Measurements from ENCODE around the gene GATA6. TPM values are rescaled to one million over a fixed set of nuclear protein-coding genes. Genes with fewer than 3 reads are reported as not detected.
A peak's percentile ranks its signal among the peaks of the same experiment; 100 is the strongest.

Gene GATA6
- total and polyA plus RNA-seq, 2 of the 13 experiments (the other 11 are each of a cell fraction or from before 2014, with no cell fraction given): 0.84 to 3.2 TPM

DNA sequence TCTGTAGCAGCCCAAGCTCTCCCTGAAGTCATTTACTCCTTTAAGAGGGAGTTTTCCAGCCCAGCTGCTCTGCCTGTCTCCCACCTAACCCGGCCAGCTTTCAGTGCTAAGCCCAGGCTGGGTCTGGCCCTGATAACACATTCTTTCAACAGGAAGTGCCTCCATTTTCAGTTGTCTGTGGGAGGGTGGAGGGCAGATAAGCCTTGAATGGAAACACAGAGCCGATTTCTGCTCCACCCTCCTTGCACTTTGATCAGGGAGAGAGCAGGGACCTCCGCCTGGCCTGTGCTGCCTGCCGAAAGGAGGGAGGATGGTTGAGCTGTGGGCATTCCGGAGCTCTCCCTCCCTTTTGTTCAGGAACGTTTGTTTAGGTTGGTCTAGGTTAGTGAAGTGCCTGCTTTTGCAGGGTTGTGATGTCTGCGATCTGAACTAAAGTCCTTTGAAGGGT, 24.8 kb downstream of the GATA6 start (continued):
- TF ChIP-seq ZNF253 (CRISPR knock-in tag; IDR thresholded peaks at IDR 0.05; ENCODE audit: borderline replicate concordance) (no peak), SPEN (CRISPR knock-in tag; IDR thresholded peaks at IDR 0.05; ENCODE audit: low read depth) (no peak), ZNF232 (CRISPR knock-in tag; IDR thresholded peaks at IDR 0.05; ENCODE audit: borderline replicate concordance) (no peak), SOX5 (CRISPR knock-in tag; IDR thresholded peaks at IDR 0.05; ENCODE audit: borderline replicate concordance) (peak; percentile 78; the same call in 1 of the 2 replicates), SALL2 (CRISPR knock-in tag; IDR thresholded peaks at IDR 0.05) (0 out of 2 replicates have a peak, but pooled peaks have one; percentile 12), CEBPB (IDR thresholded peaks at IDR 0.05; ENCODE audit: borderline replicate concordance, low read depth, low read length) (no peak), KDM5B (CRISPR knock-in tag; IDR thresholded peaks at IDR 0.05; ENCODE audit: borderline replicate concordance) (0 out of 2 replicates have a peak, but pooled peaks have one; percentile 20), ZNF549 (CRISPR knock-in tag; IDR thresholded peaks at IDR 0.05) (no peak), KMT2B (CRISPR knock-in tag; IDR thresholded peaks at IDR 0.05) (peak; percentile 53; the same call in 1 of the 2 replicates), NONO (IDR thresholded peaks at IDR 0.05) (no peak), NONO (CRISPR knock-in tag; conservative IDR thresholded peaks at IDR 0.05) (0 out of 2 replicates have a peak, but pooled peaks have one; percentile 43), ZBTB1 (CRISPR knock-in tag; IDR thresholded peaks at IDR 0.05; ENCODE audit: borderline replicate concordance) (no peak), ZNF225 (CRISPR knock-in tag; IDR thresholded peaks at IDR 0.05) (no peak), RNF2 (conservative IDR thresholded peaks at IDR 0.05; ENCODE audit: low read depth) (no peak), NR2F6 (IDR thresholded peaks at IDR 0.05) (no peak), NR2F6 (CRISPR knock-in tag; IDR thresholded peaks at IDR 0.05) (peak; percentile 13; the same call in 1 of the 2 replicates), ZBTB38 (CRISPR knock-in tag; IDR thresholded peaks at IDR 0.05) (peak; percentile 48; the same call in 1 of the 2 replicates), SYNCRIP (IDR thresholded peaks at IDR 0.05; ENCODE audit: insufficient read depth, low read depth, low read length) (no peak)
- TF ChIP-seq, protein P1, sequence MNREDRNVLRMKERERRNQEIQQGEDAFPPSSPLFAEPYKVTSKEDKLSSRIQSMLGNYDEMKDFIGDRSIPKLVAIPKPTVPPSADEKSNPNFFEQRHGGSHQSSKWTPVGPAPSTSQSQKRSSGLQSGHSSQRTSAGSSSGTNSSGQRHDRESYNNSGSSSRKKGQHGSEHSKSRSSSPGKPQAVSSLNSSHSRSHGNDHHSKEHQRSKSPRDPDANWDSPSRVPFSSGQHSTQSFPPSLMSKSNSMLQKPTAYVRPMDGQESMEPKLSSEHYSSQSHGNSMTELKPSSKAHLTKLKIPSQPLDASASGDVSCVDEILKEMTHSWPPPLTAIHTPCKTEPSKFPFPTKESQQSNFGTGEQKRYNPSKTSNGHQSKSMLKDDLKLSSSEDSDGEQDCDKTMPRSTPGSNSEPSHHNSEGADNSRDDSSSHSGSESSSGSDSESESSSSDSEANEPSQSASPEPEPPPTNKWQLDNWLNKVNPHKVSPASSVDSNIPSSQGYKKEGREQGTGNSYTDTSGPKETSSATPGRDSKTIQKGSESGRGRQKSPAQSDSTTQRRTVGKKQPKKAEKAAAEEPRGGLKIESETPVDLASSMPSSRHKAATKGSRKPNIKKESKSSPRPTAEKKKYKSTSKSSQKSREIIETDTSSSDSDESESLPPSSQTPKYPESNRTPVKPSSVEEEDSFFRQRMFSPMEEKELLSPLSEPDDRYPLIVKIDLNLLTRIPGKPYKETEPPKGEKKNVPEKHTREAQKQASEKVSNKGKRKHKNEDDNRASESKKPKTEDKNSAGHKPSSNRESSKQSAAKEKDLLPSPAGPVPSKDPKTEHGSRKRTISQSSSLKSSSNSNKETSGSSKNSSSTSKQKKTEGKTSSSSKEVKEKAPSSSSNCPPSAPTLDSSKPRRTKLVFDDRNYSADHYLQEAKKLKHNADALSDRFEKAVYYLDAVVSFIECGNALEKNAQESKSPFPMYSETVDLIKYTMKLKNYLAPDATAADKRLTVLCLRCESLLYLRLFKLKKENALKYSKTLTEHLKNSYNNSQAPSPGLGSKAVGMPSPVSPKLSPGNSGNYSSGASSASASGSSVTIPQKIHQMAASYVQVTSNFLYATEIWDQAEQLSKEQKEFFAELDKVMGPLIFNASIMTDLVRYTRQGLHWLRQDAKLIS (CRISPR knock-in tag; IDR thresholded peaks at IDR 0.05): no peak
- TF ChIP-seq, protein P2, sequence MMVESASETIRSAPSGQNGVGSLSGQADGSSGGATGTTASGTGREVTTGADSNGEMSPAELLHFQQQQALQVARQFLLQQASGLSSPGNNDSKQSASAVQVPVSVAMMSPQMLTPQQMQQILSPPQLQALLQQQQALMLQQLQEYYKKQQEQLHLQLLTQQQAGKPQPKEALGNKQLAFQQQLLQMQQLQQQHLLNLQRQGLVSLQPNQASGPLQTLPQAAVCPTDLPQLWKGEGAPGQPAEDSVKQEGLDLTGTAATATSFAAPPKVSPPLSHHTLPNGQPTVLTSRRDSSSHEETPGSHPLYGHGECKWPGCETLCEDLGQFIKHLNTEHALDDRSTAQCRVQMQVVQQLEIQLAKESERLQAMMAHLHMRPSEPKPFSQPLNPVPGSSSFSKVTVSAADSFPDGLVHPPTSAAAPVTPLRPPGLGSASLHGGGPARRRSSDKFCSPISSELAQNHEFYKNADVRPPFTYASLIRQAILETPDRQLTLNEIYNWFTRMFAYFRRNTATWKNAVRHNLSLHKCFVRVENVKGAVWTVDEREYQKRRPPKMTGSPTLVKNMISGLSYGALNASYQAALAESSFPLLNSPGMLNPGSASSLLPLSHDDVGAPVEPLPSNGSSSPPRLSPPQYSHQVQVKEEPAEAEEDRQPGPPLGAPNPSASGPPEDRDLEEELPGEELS (CRISPR knock-in tag; IDR thresholded peaks at IDR 0.05): peak; percentile 80
- TF ChIP-seq, protein P3, sequence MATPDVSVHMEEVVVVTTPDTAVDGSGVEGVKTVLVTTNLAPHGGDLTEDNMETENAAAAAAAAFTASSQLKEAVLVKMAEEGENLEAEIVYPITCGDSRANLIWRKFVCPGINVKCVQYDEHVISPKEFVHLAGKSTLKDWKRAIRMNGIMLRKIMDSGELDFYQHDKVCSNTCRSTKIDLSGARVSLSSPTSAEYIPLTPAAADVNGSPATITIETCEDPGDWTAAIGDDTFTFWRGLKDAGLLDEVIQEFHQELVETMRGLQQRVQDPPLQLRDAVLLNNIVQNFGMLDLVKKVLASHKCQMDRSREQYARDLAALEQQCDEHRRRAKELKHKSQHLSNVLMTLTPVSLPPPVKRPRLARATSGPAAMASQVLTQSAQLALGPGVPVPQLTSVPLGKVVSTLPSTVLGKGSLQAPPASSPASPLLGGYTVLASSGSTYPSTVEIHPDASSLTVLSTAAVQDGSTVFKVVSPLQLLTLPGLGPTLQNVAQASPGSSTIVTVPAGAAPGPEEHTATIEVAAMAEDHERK (CRISPR knock-in tag; IDR thresholded peaks at IDR 0.05; ENCODE audit: low read depth): no peak
- TF ChIP-seq, protein P4, sequence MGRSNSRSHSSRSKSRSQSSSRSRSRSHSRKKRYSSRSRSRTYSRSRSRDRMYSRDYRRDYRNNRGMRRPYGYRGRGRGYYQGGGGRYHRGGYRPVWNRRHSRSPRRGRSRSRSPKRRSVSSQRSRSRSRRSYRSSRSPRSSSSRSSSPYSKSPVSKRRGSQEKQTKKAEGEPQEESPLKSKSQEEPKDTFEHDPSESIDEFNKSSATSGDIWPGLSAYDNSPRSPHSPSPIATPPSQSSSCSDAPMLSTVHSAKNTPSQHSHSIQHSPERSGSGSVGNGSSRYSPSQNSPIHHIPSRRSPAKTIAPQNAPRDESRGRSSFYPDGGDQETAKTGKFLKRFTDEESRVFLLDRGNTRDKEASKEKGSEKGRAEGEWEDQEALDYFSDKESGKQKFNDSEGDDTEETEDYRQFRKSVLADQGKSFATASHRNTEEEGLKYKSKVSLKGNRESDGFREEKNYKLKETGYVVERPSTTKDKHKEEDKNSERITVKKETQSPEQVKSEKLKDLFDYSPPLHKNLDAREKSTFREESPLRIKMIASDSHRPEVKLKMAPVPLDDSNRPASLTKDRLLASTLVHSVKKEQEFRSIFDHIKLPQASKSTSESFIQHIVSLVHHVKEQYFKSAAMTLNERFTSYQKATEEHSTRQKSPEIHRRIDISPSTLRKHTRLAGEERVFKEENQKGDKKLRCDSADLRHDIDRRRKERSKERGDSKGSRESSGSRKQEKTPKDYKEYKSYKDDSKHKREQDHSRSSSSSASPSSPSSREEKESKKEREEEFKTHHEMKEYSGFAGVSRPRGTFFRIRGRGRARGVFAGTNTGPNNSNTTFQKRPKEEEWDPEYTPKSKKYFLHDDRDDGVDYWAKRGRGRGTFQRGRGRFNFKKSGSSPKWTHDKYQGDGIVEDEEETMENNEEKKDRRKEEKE (IDR thresholded peaks at IDR 0.05): no peak
